ENCODE data around the gene ZFAND3. TPM values are rescaled to one million over a fixed set of nuclear protein-coding genes. Genes with fewer than 3 reads are reported as not detected.
"Not testable (repeated sequence)": the region's sequence is repeated elsewhere in the genome, so short reads cannot be mapped to it uniquely, and the experiment has no call there.

ZFAND3 gene
- total RNA-seq, 2 experiments from 2014 or later: 27.5 to 29.2 TPM

- CTCF ChIA-PET: interaction anchor here (0.8 to 4.3 kb wide), 12 partner anchors 8 to 536 kb away, joined by 3 to 25 read pairs (median 4); no protein-coding TSS in a partner anchor
- Mint-ChIP-seq H3K4me3 (no peak overlapping the region), H3K4me1 (ENCODE audit: low read depth) (peaks cover 12% of the 10 kb centered on the region), H3K36me3 (ENCODE audit: low read depth) (peaks cover 7% of the 10 kb centered on the region), H3K9me3 (ENCODE audit: insufficient read depth) (no peaks in the 10 kb centered on the region), H3K27me3 (ENCODE audit: low read depth) (no peaks in the 10 kb centered on the region), H3K27ac (no peak overlapping the region)
- DNase-seq: no peak
- ATAC-seq: no peak
- POLR2A ChIA-PET: no interaction called here
Measured at GRCh38 chr6:38034274-38034914, 214.9 kb downstream of the ZFAND3 start.

- POLR2A ChIA-PET: no interaction called here
- Mint-ChIP-seq H3K36me3 (ENCODE audit: low read depth) (peaks cover 4% of the 10 kb centered on the region), H3K4me1 (ENCODE audit: low read depth) (peaks cover 12% of the 10 kb centered on the region), H3K27ac (no peak overlapping the region), H3K27me3 (ENCODE audit: low read depth) (no peaks in the 10 kb centered on the region), H3K4me3 (no peak overlapping the region), H3K9me3 (ENCODE audit: insufficient read depth) (no peaks in the 10 kb centered on the region)
- DNase-seq (no peak), ATAC-seq (no peak)
- CTCF ChIA-PET: interaction anchor here (0.6 to 4.3 kb wide), 7 partner anchors 10 to 535 kb away, joined by 3 to 25 read pairs (median 15); no protein-coding TSS in a partner anchor
Measured at GRCh38 chr6:38035478-38035877, 216.0 kb downstream of the ZFAND3 start.

DNA sequence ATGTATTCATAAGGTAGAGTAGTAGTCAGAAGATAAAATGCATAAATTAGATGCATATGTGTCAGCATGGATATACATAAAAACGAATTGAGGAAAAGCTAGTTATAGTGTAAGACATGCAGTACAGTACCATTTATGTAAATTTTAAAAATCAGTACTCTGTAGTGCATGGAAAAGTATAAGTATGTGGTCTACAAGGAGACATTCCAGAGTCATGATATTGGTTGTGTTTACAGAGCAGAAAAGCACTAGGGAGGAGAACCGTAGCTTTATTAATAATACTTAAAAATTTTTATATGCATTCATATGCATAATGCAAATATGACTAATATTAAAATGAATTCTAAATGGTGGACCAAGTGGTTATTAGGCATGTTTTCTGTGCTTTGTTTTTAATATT, 220.0 kb downstream of the ZFAND3 start:
- H3K27me3 Mint-ChIP-seq (ENCODE audit: low read depth): no peaks in the 10 kb centered on the region
- DNase-seq (no peak), ATAC-seq (no peak)
- H3K4me1 Mint-ChIP-seq (ENCODE audit: low read depth): peaks cover 5% of the 10 kb centered on the region
- ChIA-PET CTCF (no interaction called here), POLR2A (no interaction called here)
- H3K36me3 Mint-ChIP-seq (ENCODE audit: low read depth): peaks cover 2% of the 10 kb centered on the region
- no peak overlapping the region for H3K4me3 Mint-ChIP-seq
- H3K9me3 Mint-ChIP-seq (ENCODE audit: insufficient read depth): no peaks in the 10 kb centered on the region
- no peak overlapping the region for H3K27ac Mint-ChIP-seq

DNA sequence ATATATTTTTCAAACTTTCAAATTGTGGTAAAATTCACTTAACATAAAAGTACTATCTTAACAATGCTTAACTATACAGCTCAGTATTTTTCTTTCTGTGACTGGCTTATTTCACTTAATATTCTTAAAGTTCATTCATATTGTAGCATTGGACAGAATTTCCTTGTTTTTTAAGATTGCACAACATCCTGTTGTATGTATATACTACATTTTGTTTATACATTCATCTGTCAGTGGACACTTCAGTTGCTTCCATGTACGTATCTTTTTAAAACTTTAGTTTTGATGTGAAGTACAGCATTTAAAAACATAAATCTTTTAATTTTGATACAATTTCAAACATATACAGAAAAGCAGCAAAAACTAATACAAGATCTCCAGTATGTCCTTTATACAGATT, 220.7 kb downstream of the ZFAND3 start:
- H3K4me3 Mint-ChIP-seq: no peak overlapping the region
- ATAC-seq: no peak
- no peaks in the 10 kb centered on the region for H3K4me1 Mint-ChIP-seq (ENCODE audit: low read depth)
- H3K27ac Mint-ChIP-seq: no peak overlapping the region
- H3K9me3 Mint-ChIP-seq (ENCODE audit: insufficient read depth): no peaks in the 10 kb centered on the region
- H3K36me3 Mint-ChIP-seq (ENCODE audit: low read depth): peaks cover 2% of the 10 kb centered on the region
- ChIA-PET CTCF (no interaction called here), POLR2A (no interaction called here)
- DNase-seq: no peak
- H3K27me3 Mint-ChIP-seq (ENCODE audit: low read depth): no peaks in the 10 kb centered on the region

DNA sequence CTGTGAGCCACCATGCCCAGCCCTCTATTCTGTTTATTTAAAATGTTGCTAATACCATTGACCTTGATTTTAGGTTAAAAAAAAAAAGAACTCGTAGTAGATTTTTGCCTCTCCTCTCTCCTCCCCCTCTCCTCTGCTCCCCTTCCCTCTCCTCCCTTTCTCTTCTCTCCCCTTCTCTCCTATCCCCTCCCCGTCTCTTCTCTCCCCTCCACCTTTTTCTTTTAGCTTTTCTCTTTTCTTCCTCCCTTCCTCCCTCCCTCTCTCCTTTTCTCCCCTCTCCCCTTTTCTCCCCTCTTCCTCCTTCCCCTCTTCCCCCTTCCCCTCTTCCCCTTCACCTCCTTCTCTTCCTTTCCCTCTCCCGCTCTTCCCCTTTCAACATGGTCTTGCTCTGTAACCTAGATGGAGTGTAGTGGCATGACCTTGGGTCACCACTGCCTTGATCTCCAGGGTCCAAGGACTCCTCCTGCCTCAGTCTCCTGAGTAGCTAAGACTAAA, 223.8 kb downstream of the ZFAND3 start:
- H3K9me3 Mint-ChIP-seq (ENCODE audit: insufficient read depth): no peaks in the 10 kb centered on the region
- DNase-seq: no peak
- no peak overlapping the region for H3K4me3 Mint-ChIP-seq
- H3K27me3 Mint-ChIP-seq (ENCODE audit: low read depth): no peaks in the 10 kb centered on the region
- no peaks in the 10 kb centered on the region for H3K36me3 Mint-ChIP-seq (ENCODE audit: low read depth)
- ATAC-seq: no peak
- POLR2A ChIA-PET: no interaction called here
- CTCF ChIA-PET: no interaction called here
- no peaks in the 10 kb centered on the region for H3K4me1 Mint-ChIP-seq (ENCODE audit: low read depth)
- H3K27ac Mint-ChIP-seq: no peak overlapping the region

DNA sequence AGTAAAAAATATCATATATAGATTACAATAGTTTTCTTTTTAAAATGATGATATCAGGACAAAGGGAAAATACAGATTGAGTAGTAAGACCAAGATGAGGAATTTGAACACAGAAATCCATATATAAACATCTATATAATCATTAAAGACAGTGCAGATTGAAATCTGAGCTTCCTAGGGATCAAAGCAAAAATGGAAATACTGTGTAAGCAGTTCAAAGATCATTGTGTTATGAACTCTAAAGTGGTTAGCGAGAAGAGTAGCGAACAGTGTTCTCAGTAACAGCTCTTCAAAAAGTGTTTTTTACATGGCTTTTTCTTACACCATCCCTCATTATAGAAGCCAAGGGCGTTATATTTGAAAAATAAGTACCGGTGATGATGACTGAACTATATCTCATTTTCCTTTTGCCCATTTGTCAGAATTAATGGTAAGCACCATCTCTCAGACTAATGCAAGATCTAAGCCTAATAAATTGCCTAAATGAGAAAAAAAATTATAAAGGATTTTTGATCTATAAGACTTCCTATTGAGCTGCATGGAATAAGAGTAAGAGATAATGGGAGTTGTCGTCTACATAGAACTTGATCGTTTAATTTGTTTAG, 226.3 kb downstream of the ZFAND3 start:
- ATAC-seq (no peak), DNase-seq (no peak)
- Mint-ChIP-seq H3K4me3 (no peak overlapping the region), H3K36me3 (ENCODE audit: low read depth) (no peaks in the 10 kb centered on the region), H3K4me1 (ENCODE audit: low read depth) (no peaks in the 10 kb centered on the region), H3K27me3 (ENCODE audit: low read depth) (no peaks in the 10 kb centered on the region), H3K9me3 (ENCODE audit: insufficient read depth) (no peaks in the 10 kb centered on the region), H3K27ac (no peak overlapping the region)
- ChIA-PET POLR2A (no interaction called here), CTCF (no interaction called here)

DNA sequence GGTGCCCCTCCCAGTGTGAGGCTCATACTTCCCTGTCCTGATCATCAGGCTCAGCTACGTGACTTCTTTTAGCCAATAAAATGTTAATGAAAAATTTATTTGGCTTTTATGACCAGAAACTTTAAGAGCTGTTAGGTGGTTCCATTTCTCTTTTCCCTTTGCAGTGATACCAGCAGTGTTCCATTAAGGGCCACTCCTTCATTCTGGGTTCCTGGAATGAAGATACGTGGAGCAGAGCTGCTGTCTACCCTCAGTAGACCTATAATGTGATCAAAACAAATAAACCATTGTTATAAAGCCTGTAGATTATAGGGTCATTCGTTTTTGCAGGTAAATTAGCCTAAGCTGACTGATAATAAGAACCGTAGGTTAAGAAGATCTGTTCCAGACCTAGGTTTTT, 228.0 kb downstream of the ZFAND3 start:
- H3K4me1 Mint-ChIP-seq (ENCODE audit: low read depth): no peaks in the 10 kb centered on the region
- H3K4me3 Mint-ChIP-seq: no peak overlapping the region
- no peaks in the 10 kb centered on the region for H3K9me3 Mint-ChIP-seq (ENCODE audit: insufficient read depth)
- no peaks in the 10 kb centered on the region for H3K27me3 Mint-ChIP-seq (ENCODE audit: low read depth)
- ATAC-seq: no peak
- ChIA-PET POLR2A (no interaction called here), CTCF (no interaction called here)
- DNase-seq: no peak
- H3K36me3 Mint-ChIP-seq (ENCODE audit: low read depth): no peaks in the 10 kb centered on the region
- no peak overlapping the region for H3K27ac Mint-ChIP-seq

DNA sequence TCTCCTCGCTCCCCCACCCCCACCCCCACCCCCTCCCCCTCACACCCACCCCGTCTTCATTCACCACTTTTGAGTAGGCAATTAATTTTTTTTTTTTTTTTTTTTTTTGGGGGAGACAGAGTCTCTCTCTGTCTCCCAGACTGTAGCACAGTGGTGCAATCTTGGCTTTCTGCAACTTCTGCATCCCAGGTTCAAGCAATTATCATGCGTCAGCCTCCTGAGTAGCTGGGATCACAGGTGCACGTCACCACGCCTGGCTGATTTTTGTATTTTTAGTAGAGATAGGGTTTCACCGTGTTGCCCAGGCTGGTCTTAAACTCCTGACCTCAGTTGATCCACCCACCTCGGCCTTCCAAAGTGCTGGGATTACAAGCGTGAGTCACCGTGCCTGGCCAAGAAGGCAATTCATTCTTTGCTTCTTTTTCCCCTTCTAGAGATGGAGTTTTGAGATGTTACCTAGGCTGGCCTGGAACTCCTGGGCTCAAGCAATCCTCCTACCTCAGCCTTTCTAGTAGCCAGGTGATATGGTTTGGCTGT, 230.4 kb downstream of the ZFAND3 start:
- H3K36me3 Mint-ChIP-seq (ENCODE audit: low read depth); H3K4me3 Mint-ChIP-seq; DNase-seq; POLR2A ChIA-PET; H3K9me3 Mint-ChIP-seq (ENCODE audit: insufficient read depth); ATAC-seq; H3K27me3 Mint-ChIP-seq (ENCODE audit: low read depth); CTCF ChIA-PET; H3K27ac Mint-ChIP-seq; H3K4me1 Mint-ChIP-seq (ENCODE audit: low read depth): not testable (repeated sequence)

- no peak for DNase-seq
- POLR2A ChIA-PET: no interaction called here
- CTCF ChIA-PET: no interaction called here
- Mint-ChIP-seq H3K4me1 (ENCODE audit: low read depth) (no peaks in the 10 kb centered on the region), H3K27me3 (ENCODE audit: low read depth) (no peaks in the 10 kb centered on the region), H3K9me3 (ENCODE audit: insufficient read depth) (no peaks in the 10 kb centered on the region), H3K4me3 (no peak overlapping the region), H3K27ac (no peak overlapping the region), H3K36me3 (ENCODE audit: low read depth) (no peaks in the 10 kb centered on the region)
- ATAC-seq: no peak
Measured at GRCh38 chr6:38051819-38052434, 232.4 kb downstream of the ZFAND3 start.

GRCh38 chr6:38054527-38055202, 235.1 kb downstream of the ZFAND3 start:
- H3K36me3 Mint-ChIP-seq (ENCODE audit: low read depth): no peaks in the 10 kb centered on the region
- POLR2A ChIA-PET: no interaction called here
- CTCF ChIA-PET: interaction anchor here (0.8 kb wide), 1 partner anchor 8 kb away, joined by 3 read pairs; no protein-coding TSS in a partner anchor

DNA sequence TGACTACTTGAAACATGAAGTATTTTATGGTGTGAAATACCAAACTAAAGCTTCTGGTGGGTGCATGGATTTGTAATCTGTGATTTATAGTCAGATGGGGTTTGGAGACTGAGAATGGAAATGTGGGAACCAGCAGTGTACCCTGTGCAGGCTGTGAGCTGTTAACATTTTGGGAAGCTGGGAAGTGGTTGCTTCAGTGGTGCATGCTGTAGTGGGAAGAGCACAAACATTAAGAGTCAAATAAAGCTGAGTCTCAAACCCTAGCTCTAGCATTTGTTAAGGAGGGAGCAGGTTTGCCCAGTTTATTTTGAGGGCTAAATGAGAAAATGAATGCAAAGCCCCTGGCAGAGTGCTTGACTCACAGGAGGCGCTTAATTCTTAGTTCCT, 235.7 kb downstream of the ZFAND3 start:
- ChIA-PET POLR2A (no interaction called here), CTCF (interaction anchor here (0.8 kb wide), 1 partner anchor 9 kb away, joined by 3 read pairs; no protein-coding TSS in a partner anchor)
- Mint-ChIP-seq H3K4me3 (no peak overlapping the region), H3K9me3 (ENCODE audit: insufficient read depth) (no peaks in the 10 kb centered on the region), H3K27me3 (ENCODE audit: low read depth) (no peaks in the 10 kb centered on the region), H3K4me1 (ENCODE audit: low read depth) (peaks cover 3% of the 10 kb centered on the region), H3K27ac (no peak overlapping the region), H3K36me3 (ENCODE audit: low read depth) (no peaks in the 10 kb centered on the region)
- ATAC-seq (no peak), DNase-seq (no peak)

More at GRCh38 chr6:38054527-38055202, 235.1 kb downstream of the ZFAND3 start:
- Mint-ChIP-seq H3K27me3 (ENCODE audit: low read depth) (no peaks in the 10 kb centered on the region), H3K9me3 (ENCODE audit: insufficient read depth) (no peaks in the 10 kb centered on the region), H3K4me3 (no peak overlapping the region), H3K27ac (no peak overlapping the region), H3K4me1 (ENCODE audit: low read depth) (peaks cover 3% of the 10 kb centered on the region)
- no peak for ATAC-seq
- DNase-seq: no peak

DNA sequence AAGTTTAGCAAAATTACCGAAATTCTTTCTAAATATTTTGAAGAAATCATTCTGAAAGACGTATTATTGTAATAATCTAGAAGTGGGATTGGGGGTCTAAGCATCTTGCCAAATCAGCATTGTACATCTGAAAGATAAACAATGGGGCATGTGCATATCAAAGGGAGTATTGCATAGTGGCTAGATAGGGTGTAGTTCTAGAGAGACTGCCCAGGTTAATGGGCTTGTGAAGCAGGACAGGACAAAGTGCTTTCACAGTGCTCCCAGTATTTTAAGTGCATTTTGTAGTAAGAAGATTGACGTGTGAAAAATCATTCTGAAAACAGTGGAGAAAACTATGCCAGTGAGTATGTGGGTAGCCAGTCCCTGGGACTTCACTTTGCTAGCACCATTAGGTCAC, 236.8 kb downstream of the ZFAND3 start:
- H3K4me1 Mint-ChIP-seq (ENCODE audit: low read depth): peaks cover 3% of the 10 kb centered on the region
- no peaks in the 10 kb centered on the region for H3K9me3 Mint-ChIP-seq (ENCODE audit: insufficient read depth)
- ChIA-PET CTCF (interaction anchor here (2.9 kb wide), 1 partner anchor 22 kb away, joined by 10 read pairs; no protein-coding TSS in a partner anchor), POLR2A (no interaction called here)
- ATAC-seq (no peak), DNase-seq (no peak)
- H3K27ac Mint-ChIP-seq: no peak overlapping the region
- no peaks in the 10 kb centered on the region for H3K27me3 Mint-ChIP-seq (ENCODE audit: low read depth)
- H3K4me3 Mint-ChIP-seq: no peak overlapping the region
- peaks cover 3% of the 10 kb centered on the region for H3K36me3 Mint-ChIP-seq (ENCODE audit: low read depth)

Data from activated CD8-positive, alpha-beta T cell treated with anti-CD3 and anti-CD28 coated beads, Interleukin-2, amount 10 ng/mL, durations not matched to agents 7 days and 5 days (primary cell).